ENCODE results near the gene TCAF2.
"Not testable (repeated sequence)": the region's sequence is repeated elsewhere in the genome, so short reads cannot be mapped to it uniquely, and the experiment has no call there.

- not testable (repeated sequence) for TF ChIP-seq POLR2AphosphoS5, POLR2A (IDR thresholded peaks at IDR 0.05; ENCODE audit: low read depth, low read length)
Observed at GRCh38 chr7:143622130-143622529, 1.4 kb downstream of the TCAF2 start.
